Left hindlimb (tissue), 1 donor: ENCODE measurements around the gene ELL3.
"Not testable (repeated sequence)": the region's sequence is repeated elsewhere in the genome, so short reads cannot be mapped to it uniquely, and the experiment has no call there.

Source experiments
- DNase-seq: peaks from one replicate; pipeline ENCODE4 v3.0.0-alpha.2; 2018

Gene ELL3

GRCh38 chr15:43791993-43792760, 15.4 kb upstream of the ELL3 start, which contains the start of gene SERF2:
SERF2 (plus strand) TSS chr15:43792320; CDS start chr15:43792377, 57 bp downstream.
- DNase-seq, result peak; percentile 100

GRCh38 chr15:43789409-43789808, 12.6 kb upstream of the ELL3 start:
- no peak for DNase-seq

GRCh38 chr15:43779016-43779415, 2.2 kb upstream of the ELL3 start:
- no peak for DNase-seq

GRCh38 chr15:43777267-43777914, 625 bp upstream of the ELL3 start:
- DNase-seq, result peak; percentile 85

GRCh38 chr15:43776101-43776717, 557 bp downstream of the ELL3 start:
- DNase-seq, result peak; percentile 47

GRCh38 chr15:43775411-43775965, 1.3 kb downstream of the ELL3 start:
- no peak for DNase-seq

- no peak for DNase-seq
Measured at GRCh38 chr15:43774062-43774461, 2.7 kb downstream of the ELL3 start.

GRCh38 chr15:43772624-43773023, 4.1 kb downstream of the ELL3 start:
- DNase-seq, result no peak

- DNase-seq, result no peak
Measured at GRCh38 chr15:43771816-43772215, 5.0 kb downstream of the ELL3 start.

- no peak for DNase-seq
Measured at GRCh38 chr15:43769584-43770228, 7.1 kb downstream of the ELL3 start.

GRCh38 chr15:43763819-43764446, 12.8 kb downstream of the ELL3 start:
- no peak for DNase-seq

- no peak for DNase-seq
Measured at GRCh38 chr15:43762824-43763223, 13.9 kb downstream of the ELL3 start.

GRCh38 chr15:43751885-43752284, 24.9 kb downstream of the ELL3 start:
- no peak for DNase-seq

GRCh38 chr15:43749690-43750345, 26.9 kb downstream of the ELL3 start:
- no peak for DNase-seq

- DNase-seq, result no peak
Measured at GRCh38 chr15:43748376-43748775, 28.4 kb downstream of the ELL3 start.

GRCh38 chr15:43746903-43747309, 29.9 kb downstream of the ELL3 start:
- DNase-seq, result not testable (repeated sequence)

GRCh38 chr15:43746245-43746902, 30.4 kb downstream of the ELL3 start, which contains the start of gene PDIA3:
PDIA3 (plus strand) TSS chr15:43746438; CDS start chr15:43746540, 102 bp downstream.
- peak; percentile 96 for DNase-seq

GRCh38 chr15:43735416-43735815, 41.4 kb downstream of the ELL3 start:
- DNase-seq, result no peak

- not testable (repeated sequence) for DNase-seq
Measured at GRCh38 chr15:43728053-43728725, 48.6 kb downstream of the ELL3 start.

- not testable (repeated sequence) for DNase-seq
Measured at GRCh38 chr15:43726306-43726705, 50.5 kb downstream of the ELL3 start.

- DNase-seq, result no peak
Measured at GRCh38 chr15:43723151-43723550, 53.6 kb downstream of the ELL3 start.
